Measurements from ENCODE around the gene NMNAT2.

GRCh38 chr1:183449223-183449770 is 31.1 kb upstream of the NMNAT2 start:
- TF ChIP-seq CTCF (conservative IDR thresholded peaks at IDR 0.05; ENCODE audit: low read depth, low read length) (no peak), EZH2 (IDR thresholded peaks at IDR 0.05; ENCODE audit: borderline replicate concordance, low read depth, low read length, poor library complexity, severe bottlenecking) (no peak)
